Measurements from ENCODE around the gene ADAMTS8. TPM values are rescaled to one million over a fixed set of nuclear protein-coding genes. Genes with fewer than 3 reads are reported as not detected.

The ADAMTS8 gene
- total and polyA plus RNA-seq, 2 donors (not counting 3 experiments of a cell fraction or from before 2014, with no cell fraction given) = not detected

DNA sequence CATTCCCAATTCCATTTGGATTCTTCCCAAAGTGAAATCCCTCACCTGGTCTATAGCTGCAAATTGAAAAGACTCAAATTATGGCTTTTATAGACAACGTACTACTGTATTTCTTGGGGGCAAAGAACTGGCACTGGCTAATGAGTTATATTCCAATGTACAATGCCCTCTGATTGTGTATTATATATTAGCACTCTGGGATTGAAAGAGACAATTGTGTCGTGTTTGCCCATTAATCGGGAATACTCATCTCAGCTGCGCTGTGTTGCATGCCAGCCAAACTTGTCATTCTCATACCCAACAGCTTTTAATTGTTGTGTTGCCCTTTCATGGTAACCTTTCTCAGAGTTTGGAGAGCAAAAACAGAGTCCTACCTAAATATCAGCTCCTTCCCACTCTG, 58.7 kb downstream of the ADAMTS8 start:
- H3K9ac ChIP-seq (replicated peaks; ENCODE audit: extremely low read depth, insufficient read depth, low read length) = no peak overlapping the region
- no TSS peak for BruUV-seq (replicated peaks)
- no peak overlapping the region for H3K4me2 ChIP-seq (ENCODE audit: insufficient read depth, low read length)
- H3K79me2 ChIP-seq (ENCODE audit: control insufficient read depth, insufficient read depth, low read length) = no peaks in the 10 kb centered on the region
- ChIA-PET POLR2A (no interaction called here), CTCF (interaction anchor here (1.0 to 1.8 kb wide), 2 partner anchors 11 to 157 kb away, joined by 3 to 6 read pairs; no protein-coding TSS in a partner anchor)
- H3K9me1 ChIP-seq (replicated peaks; ENCODE audit: control insufficient read depth, extremely low read depth, insufficient read depth, low read length) = no peaks in the 10 kb centered on the region
- H3K9me3 ChIP-seq (replicated peaks; ENCODE audit: control insufficient read depth, insufficient read depth, low read length) = no peaks in the 10 kb centered on the region
- DNase-seq (ENCODE audit: low read depth, low spot score) (no peak), FAIRE-seq (no peak)
- dilution Hi-C loops (cut with MboI; ENCODE audit: extremely low pct_ligation_motif_present, low sequenced_read_pairs) = no loop called here
- H3K27me3 ChIP-seq (ENCODE audit: control insufficient read depth in 2 of 2, insufficient read depth in 2 of 2, low read length in 2 of 2) = no peaks in the 10 kb centered on the region
- H3K4me3 ChIP-seq (replicated peaks in 1 of 3; ENCODE audit: insufficient read depth in 1 of 3, low read depth in 1 of 3, low read length in 3 of 3) = no peak overlapping the region
- H2AFZ ChIP-seq (ENCODE audit: low read depth, low read length) = no peak overlapping the region
- intact Hi-C loops (cut with micrococcal nuclease) = no loop called here
- no peaks in the 10 kb centered on the region for H3K4me1 ChIP-seq (ENCODE audit: control insufficient read depth, extremely low read depth, insufficient read depth, low read length)
- no peaks in the 10 kb centered on the region for H4K20me1 ChIP-seq (replicated peaks; ENCODE audit: control insufficient read depth, extremely low read depth, insufficient read depth, low read length)
- H3K27ac ChIP-seq (ENCODE audit: insufficient read depth, low read depth, low read length) = no peak overlapping the region
- H3K36me3 ChIP-seq (ENCODE audit: control insufficient read depth in 2 of 2, extremely low read depth in 1 of 2, insufficient read depth in 2 of 2, low read length in 2 of 2) = no peaks in the 10 kb centered on the region
- TF ChIP-seq POLR2AphosphoS5 (IDR thresholded peaks at IDR 0.05; ENCODE audit: insufficient read depth, low read depth, low read length) = no peak
- TF ChIP-seq POLR2A (IDR thresholded peaks at IDR 0.05; ENCODE audit: low read depth, low read length) = no peak
- no peak for TF ChIP-seq EZH2 (IDR thresholded peaks at IDR 0.05; ENCODE audit: borderline replicate concordance, low read depth, low read length, severe bottlenecking)
- TF ChIP-seq FOS (IDR thresholded peaks at IDR 0.05; ENCODE audit: borderline replicate concordance, insufficient read depth, low read length) = no peak
- TF ChIP-seq JUN (IDR thresholded peaks at IDR 0.05; ENCODE audit: borderline replicate concordance, insufficient read depth, insufficient read length, low read depth) = no peak
- no peak for TF ChIP-seq MAX (IDR thresholded peaks at IDR 0.05; ENCODE audit: insufficient read depth, insufficient read length)

DNA sequence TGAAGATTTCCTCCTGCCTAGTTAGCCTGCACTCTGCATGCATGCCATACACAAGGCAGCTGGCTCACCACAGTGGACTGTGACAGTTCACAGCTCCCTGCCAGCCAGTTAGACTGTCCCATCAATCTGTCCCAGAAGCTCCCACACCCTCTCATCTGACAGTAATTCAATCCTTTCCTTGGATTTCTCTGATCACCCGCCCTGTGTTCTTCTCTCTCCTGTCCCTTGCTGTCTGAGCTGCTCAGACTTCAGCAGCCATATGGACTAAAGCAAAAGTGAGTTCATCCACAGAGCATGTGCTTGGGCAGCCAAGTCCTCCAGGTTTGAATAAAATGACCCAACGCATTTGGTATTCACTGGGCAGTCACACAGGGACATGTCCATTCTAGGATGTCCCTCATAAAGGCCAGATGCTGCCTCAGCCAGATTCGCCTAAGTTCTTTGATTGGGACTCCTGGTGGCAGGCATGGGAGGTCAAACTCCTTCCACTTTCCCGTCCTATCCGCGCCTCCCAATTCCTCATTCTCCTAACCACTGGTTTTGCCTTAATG, 59.2 kb downstream of the ADAMTS8 start:
- FAIRE-seq (no peak), DNase-seq (ENCODE audit: low read depth, low spot score) (no peak)
- Histone ChIP-seq H3K9me1 (replicated peaks; ENCODE audit: control insufficient read depth, extremely low read depth, insufficient read depth, low read length) (no peaks in the 10 kb centered on the region), H2AFZ (ENCODE audit: low read depth, low read length) (no peak overlapping the region), H3K27me3 (ENCODE audit: control insufficient read depth in 2 of 2, insufficient read depth in 2 of 2, low read length in 2 of 2) (no peaks in the 10 kb centered on the region), H3K36me3 (ENCODE audit: control insufficient read depth in 2 of 2, extremely low read depth in 1 of 2, insufficient read depth in 2 of 2, low read length in 2 of 2) (no peaks in the 10 kb centered on the region), H4K20me1 (replicated peaks; ENCODE audit: control insufficient read depth, extremely low read depth, insufficient read depth, low read length) (no peaks in the 10 kb centered on the region), H3K9me3 (replicated peaks; ENCODE audit: control insufficient read depth, insufficient read depth, low read length) (no peaks in the 10 kb centered on the region), H3K27ac (ENCODE audit: insufficient read depth, low read depth, low read length) (no peak overlapping the region), H3K4me3 (replicated peaks in 1 of 3; ENCODE audit: insufficient read depth in 1 of 3, low read depth in 1 of 3, low read length in 3 of 3) (no peak overlapping the region), H3K79me2 (ENCODE audit: control insufficient read depth, insufficient read depth, low read length) (no peaks in the 10 kb centered on the region), H3K4me1 (ENCODE audit: control insufficient read depth, extremely low read depth, insufficient read depth, low read length) (no peaks in the 10 kb centered on the region), H3K9ac (replicated peaks; ENCODE audit: extremely low read depth, insufficient read depth, low read length) (no peak overlapping the region), H3K4me2 (ENCODE audit: insufficient read depth, low read length) (no peak overlapping the region)
- dilution Hi-C loops (cut with MboI; ENCODE audit: extremely low pct_ligation_motif_present, low sequenced_read_pairs) (no loop called here), intact Hi-C loops (cut with micrococcal nuclease) (no loop called here)
- BruUV-seq (replicated peaks) = no TSS peak
- TF ChIP-seq JUN (IDR thresholded peaks at IDR 0.05; ENCODE audit: borderline replicate concordance, insufficient read depth, insufficient read length, low read depth) (no peak), MYC (IDR thresholded peaks at IDR 0.05; ENCODE audit: low read depth, low read length) (no peak), POLR2A (IDR thresholded peaks at IDR 0.05; ENCODE audit: low read depth, low read length) (no peak), POLR2AphosphoS5 (IDR thresholded peaks at IDR 0.05; ENCODE audit: insufficient read depth, low read depth, low read length) (no peak), EZH2 (IDR thresholded peaks at IDR 0.05; ENCODE audit: borderline replicate concordance, low read depth, low read length, severe bottlenecking) (no peak), CTCF (IDR thresholded peaks at IDR 0.05; ENCODE audit: extremely low read depth in 1 of 2, insufficient read depth in 1 of 2, low read depth in 1 of 2, low read length in 2 of 2) (no peak), FOS (IDR thresholded peaks at IDR 0.05; ENCODE audit: borderline replicate concordance, insufficient read depth, low read length) (no peak), MAX (IDR thresholded peaks at IDR 0.05; ENCODE audit: insufficient read depth, insufficient read length) (no peak), GATA2 (IDR thresholded peaks at IDR 0.05; ENCODE audit: insufficient read depth, insufficient read length, low read depth, low read length) (no peak)
- POLR2A ChIA-PET = no interaction called here
- CTCF ChIA-PET = interaction anchor here (1.0 to 1.8 kb wide), 2 partner anchors 11 to 156 kb away, joined by 3 to 6 read pairs; no protein-coding TSS in a partner anchor

All from endothelial cell of umbilical vein (primary cell).